Measurements from ENCODE around the gene CUL1. TPM values are rescaled to one million over a fixed set of nuclear protein-coding genes. Genes with fewer than 3 reads are reported as not detected.

The CUL1 gene
- total and polyA plus RNA-seq, 9 donors: 31.9 to 51.3 (median 40.2) TPM

- Histone ChIP-seq H3K4me3 (no peak overlapping the region), H3K9me3 (no peaks in the 10 kb centered on the region), H3K36me3 (no peaks in the 10 kb centered on the region), H3K4me1 (ENCODE audit: insufficient read depth) (no peaks in the 10 kb centered on the region), H3K27me3 (no peaks in the 10 kb centered on the region), H3K27ac (no peak overlapping the region)
- no peak for TF ChIP-seq EP300 (IDR thresholded peaks at IDR 0.05)
- no peak for TF ChIP-seq CTCF (IDR thresholded peaks at IDR 0.05)
- TF ChIP-seq POLR2A (IDR thresholded peaks at IDR 0.05): no peak
- 90 to 97% (median 91%) methylated on average over 3 of the region's 3 CpGs for WGBS, 3 donors
- DNase-seq: no peak
- intact Hi-C loops (cut with DNase I): no loop called here
These were observed 22.4 kb upstream of the CUL1 start for GRCh38 chr7:148676291-148676690.

- intact Hi-C loops (cut with DNase I): loop anchor here in 1 of 4 donors (10.0 kb wide), 1 partner anchor 117 kb away; no protein-coding TSS in a partner anchor
- H3K27ac ChIP-seq: no peak overlapping the region
- no peak overlapping the region for H3K4me3 ChIP-seq
- no peaks in the 10 kb centered on the region for H3K4me1 ChIP-seq (ENCODE audit: insufficient read depth)
- no peaks in the 10 kb centered on the region for H3K9me3 ChIP-seq
- no peaks in the 10 kb centered on the region for H3K36me3 ChIP-seq
- no peaks in the 10 kb centered on the region for H3K27me3 ChIP-seq
- TF ChIP-seq CTCF (IDR thresholded peaks at IDR 0.05) (no peak), POLR2A (IDR thresholded peaks at IDR 0.05) (no peak)
- 90 to 98% (median 92%) methylated on average over 4 of the region's 4 CpGs for WGBS, 3 donors
- DNase-seq: no peak
These were observed 16.9 kb upstream of the CUL1 start for GRCh38 chr7:148681821-148682220.

GRCh38 chr7:148684289-148684830 is 14.3 kb upstream of the CUL1 start:
- Histone ChIP-seq H3K4me1 (ENCODE audit: insufficient read depth) (no peaks in the 10 kb centered on the region), H3K36me3 (no peaks in the 10 kb centered on the region), H3K27me3 (no peaks in the 10 kb centered on the region), H3K4me3 (no peak overlapping the region), H3K9me3 (no peaks in the 10 kb centered on the region), H3K27ac (no peak overlapping the region)
- no peak for DNase-seq
- TF ChIP-seq POLR2A (IDR thresholded peaks at IDR 0.05) (no peak), EP300 (IDR thresholded peaks at IDR 0.05) (no peak), CTCF (IDR thresholded peaks at IDR 0.05) (no peak)
- 71 to 77% (median 75%) methylated on average over 13 of the region's 13 CpGs for WGBS, 3 donors
- intact Hi-C loops (cut with DNase I): loop anchor here in 1 of 4 donors (10.0 kb wide), 1 partner anchor 120 kb away; no protein-coding TSS in a partner anchor

GRCh38 chr7:148686312-148686937 is 12.3 kb upstream of the CUL1 start:
- no peaks in the 10 kb centered on the region for H3K27me3 ChIP-seq
- no peak for TF ChIP-seq CTCF (IDR thresholded peaks at IDR 0.05)
- no peak for TF ChIP-seq POLR2A (IDR thresholded peaks at IDR 0.05)
- TF ChIP-seq EP300 (IDR thresholded peaks at IDR 0.05): no peak
- 73 to 75% (median 74%) methylated on average over 6 of the region's 6 CpGs for WGBS, 3 donors
- no peak overlapping the region for H3K27ac ChIP-seq
- DNase-seq: no peak
- intact Hi-C loops (cut with DNase I): loop anchor here in 1 of 4 donors (10.0 kb wide), 1 partner anchor 122 kb away; no protein-coding TSS in a partner anchor
- H3K36me3 ChIP-seq: no peaks in the 10 kb centered on the region
- H3K4me3 ChIP-seq: no peak overlapping the region
- no peaks in the 10 kb centered on the region for H3K4me1 ChIP-seq (ENCODE audit: insufficient read depth)
- no peaks in the 10 kb centered on the region for H3K9me3 ChIP-seq

All from ovary (tissue), 9 donors.